Smooth muscle cell (in vitro differentiated cells): ENCODE data around the gene TSHZ1. TPM values are rescaled to one million over a fixed set of nuclear protein-coding genes. Genes with fewer than 3 reads are reported as not detected.

Experiments used
- DNase-seq: peaks from one replicate; lab custom pipeline; 2025; ENCODE audit not compliant: unreplicated experiment; lab: John Stamatoyannopoulos, UW
- H2AFZ ChIP-seq: fragments of 200-600 bp; sonication (generic); 2 replicates; pipeline ENCODE4 v1.6.0; 2016; ENCODE audit warnings: antibody characterized with exemption, low read depth, mild to moderate bottlenecking
- H3F3A ChIP-seq: fragments of 200-600 bp; sonication (generic); 2 replicates; pipeline ENCODE4 v1.6.0; 2017; ENCODE audit warnings: antibody characterized with exemption, low read depth
- H3K27ac ChIP-seq: fragments of 200-600 bp; sonication (generic); 2 replicates; pipeline ENCODE4 v1.5.1; 2016; ENCODE audit warnings: low read depth, mild to moderate bottlenecking
- H3K27me3 ChIP-seq: fragments of 200-600 bp; sonication (generic); 2 replicates; pipeline ENCODE4 v1.6.1; 2016; ENCODE audit warnings: low read depth, mild to moderate bottlenecking
- H3K36me3 ChIP-seq: fragments of 200-600 bp; sonication (generic); 2 replicates; pipeline ENCODE4 v1.5.1; 2016; ENCODE audit warnings: low read depth
- H3K4me1 ChIP-seq: fragments of 200-600 bp; sonication (generic); 2 replicates; pipeline ENCODE4 v1.5.1; 2016; ENCODE audit warnings: low read depth
- H3K4me2 ChIP-seq: fragments of 200-600 bp; sonication (generic); 2 replicates; pipeline ENCODE4 v1.6.0; 2016; ENCODE audit warnings: mild to moderate bottlenecking
- H3K4me3 ChIP-seq: fragments of 200-600 bp; sonication (generic); 2 replicates; pipeline ENCODE4 v1.5.1; 2016; ENCODE audit warnings: mild to moderate bottlenecking
- H3K79me2 ChIP-seq: fragments of 200-600 bp; sonication (generic); 2 replicates; pipeline ENCODE4 v1.6.0; 2016; ENCODE audit warnings: low read depth, mild to moderate bottlenecking
- H3K9ac ChIP-seq: fragments of 200-600 bp; sonication (generic); 2 replicates; pipeline ENCODE4 v1.6.0; 2016; ENCODE audit warnings: low read depth
- H3K9me3 ChIP-seq: fragments of 200-600 bp; sonication (generic); replicated peaks from 2 replicates; pipeline ENCODE4 v1.5.1; 2016; ENCODE audit warnings: low read depth
- H4K20me1 ChIP-seq: fragments of 200-600 bp; sonication (generic); 2 replicates; pipeline ENCODE4 v1.6.0; 2016; ENCODE audit warnings: low read depth
- WGBS: methylation state at CpG from one replicate; pipeline ENCODE4 v1.1.7; 2016; ENCODE audit warnings: low lambda C conversion rate; 5-methylcytosine and 5-hydroxymethylcytosine counted together
- polyA plus RNA-seq: library from polyadenylated mRNA; unstranded; fragments of >200 nt; fragmentation: Nextera tagmentation; extraction: Ambion mirVana; gene quantifications from 2 replicates; pipeline ENCODE4 v1.2.1, GENCODE V29; 2016
- total RNA-seq: library from RNA; depleted of rRNA; stranded (reverse); fragments of >200 nt; gene quantifications from 2 replicates; pipeline ENCODE4 v1.2.3, GENCODE V29; 2014
- TF ChIP-seq, protein P1 (sequence below): fragments of 200-600 bp; sonication (generic); IDR thresholded peaks from 2 replicates; pipeline ENCODE4 v1.5.1; 2017; ENCODE audit warnings: borderline replicate concordance, mild to moderate bottlenecking, antibody characterized with exemption; ENCODE audit not compliant: insufficient read depth, poor library complexity, severe bottlenecking

TSHZ1 gene
- total and polyA plus RNA-seq, 2 experiments from 2014 or later: 21.3 to 26.1 TPM

DNA sequence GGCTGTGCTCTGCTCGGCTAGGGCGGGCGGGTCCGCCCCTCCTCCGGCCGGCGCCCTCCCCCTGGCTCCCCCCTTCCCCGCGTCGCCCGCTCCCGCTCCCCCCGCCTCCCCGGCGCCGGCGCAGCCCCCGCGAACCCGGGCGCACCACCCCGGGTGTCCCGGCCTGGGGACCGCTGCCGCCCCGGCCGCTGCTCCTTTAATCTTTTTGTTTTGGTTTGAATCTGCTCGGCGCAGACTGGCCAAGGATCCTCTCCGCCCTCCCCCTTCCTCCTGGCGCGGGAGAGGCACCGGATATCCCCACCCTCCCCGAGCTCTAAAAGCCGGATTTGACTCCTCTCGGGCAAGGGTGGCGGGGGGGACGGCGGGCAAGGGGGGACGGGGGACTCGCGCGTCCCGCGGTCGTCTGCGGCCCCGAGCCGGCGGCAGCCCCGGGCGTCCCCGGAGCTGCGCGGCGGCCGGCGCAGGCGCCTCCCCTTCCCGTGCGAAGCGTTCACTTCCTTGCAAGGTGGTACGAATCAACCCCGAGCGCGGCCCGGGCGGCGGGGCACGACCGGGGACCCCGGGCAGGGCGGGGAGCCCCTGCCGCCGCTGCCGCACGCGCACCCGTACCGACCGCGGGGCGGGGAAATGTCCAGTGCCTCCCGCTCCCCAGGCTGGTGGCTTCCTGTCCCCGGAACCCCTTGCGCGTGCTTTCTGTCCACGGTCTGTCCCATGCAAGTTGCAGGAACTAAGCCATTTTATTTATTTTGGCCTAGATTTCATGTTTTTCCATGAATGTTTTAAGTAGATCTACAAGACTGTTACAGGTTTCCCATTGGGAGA, 1.3 kb upstream of the TSHZ1 start, which contains the start of gene PTGR3:
Gene PTGR3, minus strand, starts transcription at position 11 of the 822 bp plus-strand sequence. CDS start 81 bp downstream, outside the sequence.
- WGBS: 1% methylated on average over 43 of the region's 88 CpGs
- Histone ChIP-seq H3K27ac (peak within 1 kb of the TSS; percentile 82), H3K4me2 (peak within 1 kb of the TSS; percentile 96), H3K9ac (peak within 1 kb of the TSS; percentile 75), H3K4me1 (peaks cover 33% of the 10 kb centered on the region), H3K79me2 (peaks cover 83% of the 10 kb centered on the region), H3F3A (peaks cover 17% of the 10 kb centered on the region), H3K4me3 (peak within 1 kb of the TSS; percentile 91), H3K27me3 (no peaks in the 10 kb centered on the region), H2AFZ (peak within 1 kb of the TSS; percentile 91), H3K9me3 (no peaks in the 10 kb centered on the region), H4K20me1 (peaks cover 62% of the 10 kb centered on the region), H3K36me3 (no peaks in the 10 kb centered on the region)
- DNase-seq: peak; percentile 84
- TF ChIP-seq, protein P1, sequence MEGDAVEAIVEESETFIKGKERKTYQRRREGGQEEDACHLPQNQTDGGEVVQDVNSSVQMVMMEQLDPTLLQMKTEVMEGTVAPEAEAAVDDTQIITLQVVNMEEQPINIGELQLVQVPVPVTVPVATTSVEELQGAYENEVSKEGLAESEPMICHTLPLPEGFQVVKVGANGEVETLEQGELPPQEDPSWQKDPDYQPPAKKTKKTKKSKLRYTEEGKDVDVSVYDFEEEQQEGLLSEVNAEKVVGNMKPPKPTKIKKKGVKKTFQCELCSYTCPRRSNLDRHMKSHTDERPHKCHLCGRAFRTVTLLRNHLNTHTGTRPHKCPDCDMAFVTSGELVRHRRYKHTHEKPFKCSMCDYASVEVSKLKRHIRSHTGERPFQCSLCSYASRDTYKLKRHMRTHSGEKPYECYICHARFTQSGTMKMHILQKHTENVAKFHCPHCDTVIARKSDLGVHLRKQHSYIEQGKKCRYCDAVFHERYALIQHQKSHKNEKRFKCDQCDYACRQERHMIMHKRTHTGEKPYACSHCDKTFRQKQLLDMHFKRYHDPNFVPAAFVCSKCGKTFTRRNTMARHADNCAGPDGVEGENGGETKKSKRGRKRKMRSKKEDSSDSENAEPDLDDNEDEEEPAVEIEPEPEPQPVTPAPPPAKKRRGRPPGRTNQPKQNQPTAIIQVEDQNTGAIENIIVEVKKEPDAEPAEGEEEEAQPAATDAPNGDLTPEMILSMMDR: no peak

DNA sequence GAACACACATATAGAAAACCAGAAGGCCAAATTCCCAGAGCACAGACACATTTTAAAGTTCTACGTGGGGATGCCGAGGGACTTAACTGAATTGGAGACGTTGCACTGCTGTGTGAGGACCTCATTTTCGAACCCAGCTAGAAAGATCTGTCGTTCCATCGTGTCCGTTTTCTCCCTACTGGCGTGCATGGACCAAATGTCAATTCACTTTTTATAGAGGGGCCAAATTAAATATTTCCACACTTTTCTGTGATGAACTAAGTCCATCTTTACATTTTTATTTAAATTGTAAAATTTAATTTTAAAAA, 692 bp upstream of the TSHZ1 start:
- H3K9ac ChIP-seq: peak overlapping the region; percentile 74
- peaks cover 83% of the 10 kb centered on the region for H3K79me2 ChIP-seq
- H3K36me3 ChIP-seq: no peaks in the 10 kb centered on the region
- H3K27ac ChIP-seq: peak overlapping the region; percentile 82
- H3F3A ChIP-seq: peaks cover 17% of the 10 kb centered on the region
- H3K9me3 ChIP-seq: no peaks in the 10 kb centered on the region
- peaks cover 33% of the 10 kb centered on the region for H3K4me1 ChIP-seq
- DNase-seq: no peak
- peak overlapping the region; percentile 96 for H3K4me2 ChIP-seq
- 2% methylated on average over 8 of the region's 8 CpGs for WGBS
- TF ChIP-seq, protein P1: no peak
- H3K27me3 ChIP-seq: no peaks in the 10 kb centered on the region
- peaks cover 62% of the 10 kb centered on the region for H4K20me1 ChIP-seq
- H3K4me3 ChIP-seq: peak overlapping the region; percentile 91
- peak overlapping the region; percentile 91 for H2AFZ ChIP-seq

DNA sequence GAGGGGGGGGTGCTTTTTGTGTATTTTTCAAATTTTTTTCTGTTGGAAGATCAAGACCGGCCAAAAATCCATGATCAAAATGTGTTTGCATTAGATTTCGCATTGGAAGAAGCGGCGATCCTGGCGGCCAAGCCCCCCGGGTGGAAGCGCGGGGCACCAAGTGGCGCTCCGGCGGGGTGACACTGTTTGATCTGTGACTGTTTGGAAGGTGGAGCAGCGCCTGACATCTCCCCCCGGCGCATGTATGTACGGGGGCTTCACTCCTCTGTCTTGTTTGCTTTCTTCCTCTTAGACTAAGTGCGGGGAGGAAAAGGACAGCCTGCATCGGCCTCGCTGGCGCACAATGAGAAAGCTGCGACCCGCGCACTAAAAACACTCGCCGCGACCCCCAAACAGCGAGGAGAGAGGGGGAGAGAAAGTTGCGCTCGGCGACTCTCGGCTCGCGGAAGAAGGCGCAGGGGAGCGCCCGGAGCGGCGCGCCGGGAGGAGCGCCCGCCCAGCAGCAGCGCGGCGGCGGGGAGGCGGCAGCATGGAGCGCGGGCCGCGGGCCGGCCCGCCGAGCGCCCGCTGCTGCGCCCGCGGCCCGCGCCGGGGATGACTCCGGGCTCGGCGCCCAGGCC, 515 bp downstream of the TSHZ1 start:
- H3K9ac ChIP-seq: peak overlapping the region; percentile 74
- no peaks in the 10 kb centered on the region for H3K9me3 ChIP-seq
- TF ChIP-seq, protein P1: no peak
- H4K20me1 ChIP-seq: peaks cover 59% of the 10 kb centered on the region
- no peaks in the 10 kb centered on the region for H3K36me3 ChIP-seq
- peak overlapping the region; percentile 82 for H3K27ac ChIP-seq
- peaks cover 17% of the 10 kb centered on the region for H3F3A ChIP-seq
- peak overlapping the region; percentile 71 for H2AFZ ChIP-seq
- H3K27me3 ChIP-seq: no peaks in the 10 kb centered on the region
- H3K79me2 ChIP-seq: peaks cover 83% of the 10 kb centered on the region
- peak overlapping the region; percentile 91 for H3K4me3 ChIP-seq
- peaks cover 25% of the 10 kb centered on the region for H3K4me1 ChIP-seq
- no peak for DNase-seq
- under 1% methylated on average over 46 of the region's 64 CpGs for WGBS
- peak overlapping the region; percentile 96 for H3K4me2 ChIP-seq
